Limb (tissue), 2 donors: Measurements from ENCODE around the gene RBM43.

Source experiments
- DNase-seq, 2 donors: peaks; one replicate each; pipeline ENCODE4 v3.0.0-alpha.2; 2016; ENCODE audit errors: extremely low spot score in 2 of 2

The RBM43 gene

GRCh38 chr2:151228847-151229512 lies 32.7 kb downstream of the RBM43 start:
- no peak for DNase-seq

- no peak for DNase-seq
Observed at GRCh38 chr2:151217343-151217742, 44.3 kb downstream of the RBM43 start.

GRCh38 chr2:151207100-151207499 lies 54.6 kb downstream of the RBM43 start:
- DNase-seq: no peak

GRCh38 chr2:151206446-151206968 lies 55.2 kb downstream of the RBM43 start:
- DNase-seq: no peak

GRCh38 chr2:151205571-151205970 lies 56.1 kb downstream of the RBM43 start:
- no peak for DNase-seq

- no peak for DNase-seq
Observed at GRCh38 chr2:151204756-151205155, 56.9 kb downstream of the RBM43 start.

- no peak for DNase-seq
Observed at GRCh38 chr2:151200844-151201243, 60.8 kb downstream of the RBM43 start.

- DNase-seq: no peak
Observed at GRCh38 chr2:151200277-151200676, 61.4 kb downstream of the RBM43 start.

GRCh38 chr2:151198645-151199044 lies 63.0 kb downstream of the RBM43 start:
- no peak for DNase-seq
